NCI-H460 (cell line): ENCODE data around the gene CDH2. TPM values are rescaled to one million over a fixed set of nuclear protein-coding genes. Genes with fewer than 3 reads are reported as not detected.

ENCODE experiments used
- DNase-seq: peaks from one replicate; pipeline ENCODE4 v3.0.0-alpha.2; 2016; ENCODE audit warnings: low read depth; ENCODE audit errors: extremely low read depth
- polyA plus RNA-seq: library from polyadenylated mRNA; depleted of rRNA; stranded (reverse); fragments of >200 nt; gene quantifications from 2 replicates; pipeline ENCODE4 v1.2.3, GENCODE V29; 2014; cell fraction: nucleus; rRNA removed
- total RNA-seq: library from RNA; depleted of rRNA; stranded (reverse); fragments of >200 nt; shearing (Covaris generic); gene quantifications from 2 replicates; pipeline ENCODE4 v1.2.3, GENCODE V29; 2014; rRNA removed

Gene CDH2
- 0.77 and 1.2 TPM in 2 replicates for total RNA-seq
- 0.12 and 5.6 TPM in 2 replicates for polyA plus RNA-seq

DNA sequence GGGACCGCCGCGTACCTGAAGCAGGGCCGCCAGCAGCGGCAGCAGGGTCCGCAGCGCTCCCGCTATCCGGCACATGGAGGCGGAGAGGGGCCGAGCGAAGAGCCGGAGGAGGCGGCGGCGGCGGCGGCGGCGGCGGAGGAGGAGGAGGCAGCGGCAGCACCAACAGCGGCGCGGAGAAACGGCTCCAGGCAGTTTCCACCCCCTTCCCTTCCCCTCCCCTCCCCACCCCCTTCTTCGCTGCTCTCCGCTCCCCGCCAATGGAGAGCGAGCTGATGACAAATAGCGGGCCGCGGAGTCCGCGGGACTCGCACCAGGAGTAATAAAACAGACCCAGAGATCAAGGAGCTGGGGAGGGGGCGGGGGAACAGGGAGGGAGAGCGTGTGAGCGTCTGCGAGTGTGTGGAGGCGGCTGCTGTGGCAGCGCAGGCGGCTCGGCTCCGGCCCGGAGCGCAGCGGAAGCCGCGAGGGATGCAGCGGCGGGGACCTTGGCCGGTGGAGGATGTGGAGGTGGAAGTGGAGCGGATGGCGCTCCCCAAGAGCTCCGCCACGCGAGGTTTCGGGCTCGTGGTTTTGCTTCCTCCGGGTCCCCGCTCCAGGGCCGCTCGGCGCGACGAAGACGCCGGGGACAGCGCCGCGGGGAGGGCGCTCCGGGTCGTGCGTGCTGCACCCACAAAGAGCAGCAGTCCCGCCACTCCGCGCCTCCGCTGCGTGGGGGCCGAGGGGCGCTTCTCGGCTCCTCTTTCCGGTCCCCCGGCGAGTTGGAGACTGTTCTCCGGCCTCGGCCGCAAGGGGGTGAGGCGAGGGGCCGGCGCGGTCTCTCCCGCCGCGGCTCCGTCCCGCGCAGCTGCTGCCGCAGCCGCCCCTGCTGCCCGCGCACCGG is at the start of gene CDH2:
CDH2 (minus strand) TSS at position 183 of the 880 bp plus-strand sequence; CDS start at position 75, 108 bp downstream.
- no peak for DNase-seq

GRCh38 chr18:28212060-28212459 is 35.1 kb upstream of the CDH2 start:
- no peak for DNase-seq

DNA sequence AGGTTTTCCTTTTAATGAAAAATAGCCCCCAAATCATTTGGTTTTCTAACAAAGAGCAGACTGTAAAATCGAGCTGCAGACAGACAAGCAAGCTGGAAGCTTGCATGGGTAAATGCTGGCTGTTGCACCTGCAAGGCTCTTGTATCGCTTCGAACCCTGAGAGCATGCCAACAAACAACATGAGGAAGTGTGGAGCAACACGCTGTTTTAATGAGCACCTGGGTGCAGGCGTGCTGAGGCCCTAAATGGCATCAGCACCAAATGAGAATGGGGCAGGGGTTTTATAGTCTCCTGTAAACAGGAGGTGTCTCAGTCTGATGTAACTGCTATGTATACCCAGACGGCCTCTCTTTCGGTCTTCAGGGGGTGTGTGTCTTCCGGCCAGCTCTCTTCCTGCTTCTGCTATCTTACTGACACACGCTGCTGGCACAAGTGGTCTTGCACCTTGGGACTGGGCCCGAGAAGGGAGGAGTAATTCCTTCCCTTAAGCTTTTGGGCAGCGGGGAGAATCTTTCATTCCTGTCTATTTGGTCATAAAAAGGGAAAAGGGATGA is 31.9 kb upstream of the CDH2 start:
- DNase-seq = no peak

DNA sequence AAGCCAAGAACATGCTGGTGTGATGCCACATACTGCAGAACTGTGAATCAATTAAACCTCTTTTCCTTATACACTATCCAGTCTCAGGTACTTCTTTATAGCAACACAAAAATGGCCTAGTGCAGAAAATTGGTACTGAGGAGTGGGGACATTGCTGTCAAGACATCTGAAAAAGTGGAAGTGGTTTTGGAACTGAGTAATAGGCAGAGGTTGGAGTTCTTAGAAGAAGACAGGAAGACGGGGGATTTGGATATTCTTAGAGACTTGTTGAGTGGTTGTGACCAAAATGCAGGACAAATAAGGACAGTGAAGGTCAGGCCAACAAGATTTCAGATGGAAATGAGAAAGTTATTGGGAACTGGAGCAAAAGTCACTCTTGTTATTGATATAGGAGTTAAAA is 31.3 kb upstream of the CDH2 start:
- no peak for DNase-seq

- DNase-seq = no peak
Observed at GRCh38 chr18:28204154-28204553, 27.2 kb upstream of the CDH2 start.

GRCh38 chr18:28201056-28201455 is 24.1 kb upstream of the CDH2 start:
- DNase-seq = no peak

- DNase-seq = no peak
Observed at GRCh38 chr18:28198620-28199019, 21.7 kb upstream of the CDH2 start.

DNA sequence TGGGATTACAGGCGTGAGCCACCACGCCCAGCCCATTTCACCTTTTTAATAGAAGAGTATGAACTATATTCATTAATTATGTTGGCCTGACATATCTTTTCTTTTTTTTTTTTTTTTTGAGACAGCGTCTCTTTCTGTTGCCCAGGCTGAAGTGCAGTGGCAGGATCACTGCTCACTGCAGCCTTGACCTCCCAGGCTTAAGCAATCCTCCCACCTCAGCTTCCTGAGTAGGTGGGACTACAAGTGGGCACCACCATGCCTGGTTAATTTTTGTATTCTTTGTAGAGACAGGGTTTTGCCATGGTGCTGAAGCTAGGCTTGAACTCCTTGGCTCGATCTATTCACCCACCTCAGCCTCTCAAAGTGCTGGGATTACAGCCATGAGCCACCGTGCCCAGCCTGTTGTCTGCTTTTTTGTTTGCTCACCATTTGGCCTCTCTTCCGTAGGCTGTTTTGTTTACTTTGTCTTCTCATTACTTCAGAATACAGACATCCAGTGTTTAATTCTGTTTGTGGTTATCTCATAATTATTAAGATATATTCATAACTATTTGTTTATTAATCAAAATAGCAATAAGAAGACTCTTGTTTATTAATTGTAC is 16.3 kb upstream of the CDH2 start:
- DNase-seq = no peak

- DNase-seq = no peak
Observed at GRCh38 chr18:28189400-28190239, 12.7 kb upstream of the CDH2 start.

DNA sequence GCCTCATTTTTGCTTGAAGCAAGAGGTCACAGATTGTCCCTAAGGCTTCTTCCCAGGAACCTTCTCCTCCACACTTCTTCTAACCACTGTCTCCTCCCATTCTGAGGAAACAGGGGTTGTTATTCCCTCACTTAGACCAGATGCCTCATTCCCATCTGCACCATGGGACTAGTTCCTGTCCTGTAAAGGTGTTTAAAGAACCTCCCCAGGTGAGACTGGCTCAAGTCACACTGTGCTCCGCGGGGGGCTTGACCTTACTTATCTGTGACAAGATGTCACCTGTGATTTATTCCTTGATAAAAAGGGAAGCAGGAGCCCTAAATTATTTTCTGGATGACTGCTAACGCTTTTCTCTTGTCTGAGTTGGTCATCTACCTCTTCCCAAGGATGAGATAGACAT is 8.2 kb upstream of the CDH2 start:
- DNase-seq = no peak

DNA sequence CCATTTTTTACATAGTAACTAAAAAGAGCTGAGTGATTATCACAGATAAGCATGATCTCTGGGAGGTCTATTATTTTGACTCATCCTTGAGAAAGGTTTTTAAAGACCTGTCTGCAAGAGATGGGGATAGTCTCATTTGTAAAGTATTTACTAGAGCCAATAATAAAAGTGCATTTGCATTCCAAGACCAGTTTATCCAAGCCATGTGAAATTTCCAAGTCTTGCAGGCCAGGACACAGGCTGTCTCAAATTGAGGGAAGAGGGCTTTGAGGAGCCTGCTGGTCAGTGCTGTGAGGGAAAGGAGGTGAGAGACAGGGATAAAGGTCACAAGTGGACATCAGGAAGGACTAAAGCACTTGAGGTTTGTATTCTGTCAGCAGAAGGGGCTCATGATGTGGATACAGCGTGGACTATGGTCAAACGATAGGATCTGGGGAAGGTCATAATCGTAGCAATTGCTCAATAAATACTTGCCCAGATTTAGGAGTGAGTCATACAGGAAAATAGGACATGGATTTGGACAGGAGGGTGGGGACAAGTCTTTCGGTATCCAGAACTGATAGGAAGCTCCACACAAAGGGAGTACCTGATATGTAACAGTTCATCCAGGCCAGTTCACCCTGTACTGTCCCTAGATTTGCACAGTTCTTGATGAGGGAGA is 6.6 kb upstream of the CDH2 start:
- no peak for DNase-seq

DNA sequence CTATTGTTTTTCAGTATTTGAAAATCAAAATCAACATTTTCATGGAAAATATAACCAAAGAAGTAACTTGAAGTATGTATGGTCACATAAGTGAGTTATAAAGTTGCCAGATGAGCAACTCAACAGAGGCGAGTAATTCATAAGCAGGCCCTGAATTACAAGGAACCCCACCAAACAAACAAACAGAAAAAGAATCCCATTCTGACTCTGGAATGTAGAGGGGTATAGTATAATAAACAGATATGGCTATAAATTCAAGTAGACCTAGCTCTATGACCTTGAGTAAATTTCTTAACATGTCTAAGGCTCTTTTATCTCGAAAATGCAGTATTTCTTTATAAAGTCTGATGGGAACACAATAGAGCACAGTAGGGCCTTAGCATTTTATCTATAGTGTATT is 4.7 kb upstream of the CDH2 start:
- DNase-seq = no peak

DNA sequence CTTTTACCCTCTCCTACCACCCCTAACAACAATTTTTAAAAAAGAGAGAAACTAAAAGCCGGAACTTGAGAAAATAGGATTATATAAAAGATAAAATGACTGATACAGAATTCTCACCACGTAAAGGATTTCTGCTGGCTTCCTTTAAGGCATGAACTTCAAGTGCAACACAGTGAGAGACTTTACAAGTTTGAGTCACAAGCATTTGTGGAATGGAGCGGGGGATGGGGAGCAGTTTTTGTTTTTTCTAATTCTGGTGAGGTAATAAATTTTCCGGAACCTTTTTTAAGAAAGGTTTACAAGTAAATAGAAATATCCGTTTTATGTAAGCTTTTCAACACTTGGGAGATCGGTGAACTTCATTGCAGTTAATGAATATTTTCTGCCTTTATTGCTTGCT is 1.8 kb upstream of the CDH2 start:
- DNase-seq = no peak

DNA sequence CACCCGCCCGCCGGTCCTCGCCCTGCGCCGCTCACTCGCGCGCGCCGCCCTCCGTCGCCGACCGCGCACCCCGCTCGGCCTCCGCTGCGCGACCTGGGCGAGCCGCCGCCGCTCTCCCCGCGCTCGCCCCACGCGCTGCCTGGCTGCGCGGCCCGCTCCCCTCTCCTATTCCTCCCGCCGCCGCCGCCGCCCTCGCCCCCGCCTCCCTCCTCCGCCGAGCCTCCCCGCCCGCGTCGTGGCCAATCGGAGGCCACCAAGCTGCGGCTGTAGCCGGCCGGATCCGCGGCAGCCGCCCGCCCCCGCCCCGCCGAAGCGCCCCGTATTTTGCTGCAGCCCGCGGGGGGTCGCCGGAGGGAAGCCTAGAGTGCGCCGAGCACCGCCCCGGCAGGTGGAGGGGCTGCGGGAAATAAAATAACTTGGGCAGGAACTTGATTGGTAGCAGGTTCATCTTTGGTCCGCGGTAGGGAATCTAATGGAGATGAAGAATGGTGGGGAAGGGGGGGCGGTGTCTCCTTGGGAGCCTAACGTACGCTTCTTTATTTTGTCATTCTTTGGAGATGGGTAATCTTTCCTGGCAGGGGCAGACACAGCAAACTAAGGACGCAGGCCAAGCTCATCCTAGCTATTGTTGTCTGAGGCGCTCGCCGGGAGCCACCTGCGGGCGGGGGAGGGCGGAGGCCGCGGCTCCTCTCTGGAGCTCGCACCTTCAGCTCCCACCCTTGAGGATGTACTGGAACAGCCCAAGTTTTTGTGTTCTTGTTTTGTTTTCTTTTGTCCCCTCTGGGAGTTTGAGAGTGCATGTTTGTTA is 1.1 kb upstream of the CDH2 start:
- DNase-seq = no peak

- DNase-seq = no peak
Observed at GRCh38 chr18:28176698-28176947, 307 bp downstream of the CDH2 start.

GRCh38 chr18:28175930-28176697 is 816 bp downstream of the CDH2 start:
- DNase-seq = no peak

GRCh38 chr18:28175150-28175929 is 1.6 kb downstream of the CDH2 start:
- no peak for DNase-seq

DNA sequence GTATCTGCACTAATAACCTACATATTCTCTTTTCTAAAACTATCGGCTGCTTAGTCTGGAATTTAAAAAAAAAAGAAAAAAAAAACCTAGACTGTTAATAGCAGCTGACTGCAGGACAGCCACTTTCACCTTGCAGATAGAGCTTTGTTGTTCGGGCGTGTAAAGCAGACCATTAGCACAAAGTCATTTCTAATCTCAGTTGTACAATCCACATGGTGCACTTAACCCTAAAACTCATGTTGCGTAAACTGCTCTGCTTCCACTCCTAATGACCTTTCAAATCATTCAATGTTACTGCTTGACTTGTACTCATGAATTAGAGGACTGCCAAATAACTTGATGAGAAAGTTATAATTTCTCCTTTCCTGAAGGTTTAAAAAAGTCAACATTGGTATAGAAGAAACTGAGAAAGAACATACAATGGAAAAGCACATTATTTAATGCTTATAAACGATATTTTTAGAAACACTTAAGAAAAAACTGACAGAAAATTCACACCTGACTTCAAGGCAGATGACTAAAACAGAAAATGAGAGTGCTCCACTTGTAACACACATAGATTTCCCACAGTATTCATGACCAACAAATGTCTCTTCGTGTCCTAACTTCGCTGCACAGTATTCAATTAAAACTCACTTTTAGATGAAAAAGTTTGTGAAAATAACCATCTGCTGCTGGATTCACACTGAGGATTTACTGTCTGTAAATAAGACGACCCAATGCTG is 2.6 kb downstream of the CDH2 start:
- no peak for DNase-seq
